Heart left ventricle (tissue), 16 donors: ENCODE data around the gene RTN3. TPM values are rescaled to one million over a fixed set of nuclear protein-coding genes. Genes with fewer than 3 reads are reported as not detected.

Source experiments
- ATAC-seq, 4 donors: fragments of 200-7000 bp; cut with Tn5 transposase; one replicate each; pipeline ENCODE4 v1.9.1; 2020 to 2022; ENCODE audit warnings: moderate library complexity in 4 of 4, mild to moderate bottlenecking in 3 of 4, moderate number of reproducible peaks in 1 of 4
- DNase-seq, 5 donors: peaks; one replicate each; pipeline ENCODE4 v3.0.0-alpha.2; 2020
- H3K27ac ChIP-seq, 12 donors: fragments of 200-600 bp; sonication (generic) in 4 of 12; one replicate each; pipeline versions ENCODE4 v1.5.0 to v1.8.0; 2016 to 2022; ENCODE audit warnings: mild to moderate bottlenecking in 2 of 12
- H3K27me3 ChIP-seq, 9 donors: fragments of 200-600 bp; sonication (generic) in 2 of 9; one replicate each; pipeline versions ENCODE4 v1.5.1 to v1.8.0; 2016 to 2022; ENCODE audit warnings: mild to moderate bottlenecking in 3 of 9
- H3K36me3 ChIP-seq, 9 donors: fragments of 200-600 bp; sonication (generic) in 2 of 9; one replicate each; pipeline versions ENCODE4 v1.5.0 to v1.8.0; 2018 to 2022; ENCODE audit warnings: mild to moderate bottlenecking in 2 of 9
- H3K4me1 ChIP-seq, 12 donors: fragments of 200-600 bp; sonication (generic) in 4 of 12; one replicate each; pipeline versions ENCODE4 v1.5.0 to v1.8.0; 2016 to 2022; ENCODE audit warnings: mild to moderate bottlenecking in 3 of 12
- H3K4me3 ChIP-seq, 12 donors: fragments of 200-600 bp; sonication (generic) in 4 of 12; one replicate each; pipeline versions ENCODE4 v1.5.0 to v1.8.0; 2017 to 2022; ENCODE audit warnings: mild to moderate bottlenecking in 9 of 12, moderate library complexity in 4 of 12
- H3K9me3 ChIP-seq, 12 donors: fragments of 200-600 bp; sonication (generic) in 4 of 12; one replicate each; pipeline versions ENCODE4 v1.5.0 to v1.8.0; 2016 to 2022; ENCODE audit warnings: mild to moderate bottlenecking in 1 of 12
- POLR2A ChIP-seq, 2 donors: fragments of 450-650 bp; IDR thresholded peaks; one replicate each; pipeline ENCODE4 v1.6.1; 2017; ENCODE audit warnings: antibody characterized with exemption in 2 of 2, mild to moderate bottlenecking in 2 of 2, moderate library complexity in 2 of 2
- WGBS, 4 donors: extraction: QIAGEN DNeasy Blood & Tissue Kit in 2 of 4; methylation state at CpG; one replicate each; pipeline versions ENCODE4 v1.1.5 to v1.1.7; 2013 to 2018; 5-methylcytosine and 5-hydroxymethylcytosine counted together
- intact Hi-C, 10 donors: fragments of 100-400 bp; cut with DNase I; formaldehyde crosslinking; loops; one replicate each; pipeline versions ENCODE4 v1.11.1 to v1.14.2; 2022
- polyA plus RNA-seq, 2 donors: library from polyadenylated mRNA; stranded (reverse); fragments of 200-250 nt; gene quantifications; one replicate each; pipeline ENCODE4 v1.2.3, GENCODE V29; 2013
- total RNA-seq, 9 donors: library from RNA; depleted of rRNA in 2 of 9; stranded (reverse); fragments of >200 nt in 2 of 9; fragmentation: NEBNext Ultra II Directional in 3 of 9; extraction: Animal tissue kit (Norgen Biotek cat#: 25700) in 3 of 9; gene quantifications; one replicate each; pipeline versions ENCODE4 v1.1.0 to v1.2.4, GENCODE V29; 2016 to 2023
- TF ChIP-seq, protein P1 (sequence below), 12 donors: fragments of 200-600 bp; sonication (generic) in 4 of 12; IDR thresholded peaks; one replicate each; pipeline versions ENCODE4 v1.5.0 to v1.8.0; 2018 to 2022; ENCODE audit warnings: antibody characterized with exemption in 12 of 12, mild to moderate bottlenecking in 5 of 12
- donor health status: ischemic (EF 13 %, LVEDD 7.1; RV severe dilation, severe dysfunction).
- donor health status: healthy with polysubstance abuse.
- donor health status: DM: no; HTN: yes; CAD: no.
- donor health status: DM: no; HTN: no; CAD: no.
- donor health status: ischemic (EF 25% LVEDD 6.9; RV normal size, moderate dysfunction).
- donor health status: ischemic (EF 25% LVEDD 5.7; RV mildly dilated, moderate dysfunction).
- donor health status: healthy.
- donor health status: DM: yes; HTN: yes; CAD: no.
- donor health status: ischemic (EF 35%, LVEDD 5.7; RV mildly dilated, moderate dysfunction).
- donor health status: nonischemic (EF 11% LVEDD 7.7; RV severe dilation, severe dysfunction).
- donor health status: DM: yes; HTN: yes; CAD: no.
- donor health status: PGD.
- donor health status: ischemic (EF 29% LVEDD 5.4; RV normal size, mild dysfunction).
- donor health status: nonischemic (EF 23%, LVEDD 6.1; RV moderate dilation, normal function).

The RTN3 gene
- total and polyA plus RNA-seq, 11 donors = 31.2 to 82.9 (median 65.9) TPM

- DNase-seq = no peak
- Histone ChIP-seq H3K9me3 (no peaks in the 10 kb centered on the region), H3K4me1 (peaks cover 0 to 56% (median 20%) of the 10 kb centered on the region in 12 donors), H3K27ac (no peak overlapping the region), H3K36me3 (no peaks in the 10 kb centered on the region), H3K27me3 (no peaks in the 10 kb centered on the region), H3K4me3 (no peak overlapping the region)
- no peak for TF ChIP-seq POLR2A (IDR thresholded peaks at IDR 0.05)
- TF ChIP-seq, protein P1, sequence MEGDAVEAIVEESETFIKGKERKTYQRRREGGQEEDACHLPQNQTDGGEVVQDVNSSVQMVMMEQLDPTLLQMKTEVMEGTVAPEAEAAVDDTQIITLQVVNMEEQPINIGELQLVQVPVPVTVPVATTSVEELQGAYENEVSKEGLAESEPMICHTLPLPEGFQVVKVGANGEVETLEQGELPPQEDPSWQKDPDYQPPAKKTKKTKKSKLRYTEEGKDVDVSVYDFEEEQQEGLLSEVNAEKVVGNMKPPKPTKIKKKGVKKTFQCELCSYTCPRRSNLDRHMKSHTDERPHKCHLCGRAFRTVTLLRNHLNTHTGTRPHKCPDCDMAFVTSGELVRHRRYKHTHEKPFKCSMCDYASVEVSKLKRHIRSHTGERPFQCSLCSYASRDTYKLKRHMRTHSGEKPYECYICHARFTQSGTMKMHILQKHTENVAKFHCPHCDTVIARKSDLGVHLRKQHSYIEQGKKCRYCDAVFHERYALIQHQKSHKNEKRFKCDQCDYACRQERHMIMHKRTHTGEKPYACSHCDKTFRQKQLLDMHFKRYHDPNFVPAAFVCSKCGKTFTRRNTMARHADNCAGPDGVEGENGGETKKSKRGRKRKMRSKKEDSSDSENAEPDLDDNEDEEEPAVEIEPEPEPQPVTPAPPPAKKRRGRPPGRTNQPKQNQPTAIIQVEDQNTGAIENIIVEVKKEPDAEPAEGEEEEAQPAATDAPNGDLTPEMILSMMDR (IDR thresholded peaks at IDR 0.05) = no peak
- 91 to 100% (median 95%) methylated on average over 1 of the region's 1 CpG for WGBS, 4 donors
- intact Hi-C loops = loop anchor here in 3 of 10 donors (10.0 kb wide), 1 partner anchor 47 kb away; no protein-coding TSS in a partner anchor
- ATAC-seq = no peak
These were observed 6.5 kb downstream of the RTN3 start for GRCh38 chr11:63687845-63688244.

GRCh38 chr11:63694596-63694995 is 13.3 kb downstream of the RTN3 start:
- Histone ChIP-seq H3K27ac (no peak overlapping the region), H3K27me3 (no peaks in the 10 kb centered on the region), H3K36me3 (no peaks in the 10 kb centered on the region), H3K4me3 (no peak overlapping the region), H3K4me1 (peaks cover 0 to 20% (median 9%) of the 10 kb centered on the region in 12 donors), H3K9me3 (no peaks in the 10 kb centered on the region)
- TF ChIP-seq, protein P1 (IDR thresholded peaks at IDR 0.05) = no peak
- TF ChIP-seq POLR2A (IDR thresholded peaks at IDR 0.05) = no peak
- intact Hi-C loops = no loop called here
- 93 to 96% (median 94%) methylated on average over 7 of the region's 7 CpGs for WGBS, 4 donors
- no peak for ATAC-seq
- no peak for DNase-seq

GRCh38 chr11:63698976-63699733 is 17.9 kb downstream of the RTN3 start:
- Histone ChIP-seq H3K9me3 (no peaks in the 10 kb centered on the region), H3K36me3 (no peaks in the 10 kb centered on the region), H3K4me3 (no peak overlapping the region), H3K27me3 (no peaks in the 10 kb centered on the region), H3K4me1 (peaks cover 0 to 21% (median 11%) of the 10 kb centered on the region in 12 donors), H3K27ac (no peak overlapping the region)
- intact Hi-C loops = no loop called here
- WGBS, 4 donors = 59 to 71% (median 70%) methylated on average over 11 of the region's 11 CpGs
- ATAC-seq = peak in 3 of 4 donors; percentile 32 to 54 (median 49)
- DNase-seq = no peak
- TF ChIP-seq POLR2A (IDR thresholded peaks at IDR 0.05) = no peak
- TF ChIP-seq, protein P1 (IDR thresholded peaks at IDR 0.05) = no peak

DNA sequence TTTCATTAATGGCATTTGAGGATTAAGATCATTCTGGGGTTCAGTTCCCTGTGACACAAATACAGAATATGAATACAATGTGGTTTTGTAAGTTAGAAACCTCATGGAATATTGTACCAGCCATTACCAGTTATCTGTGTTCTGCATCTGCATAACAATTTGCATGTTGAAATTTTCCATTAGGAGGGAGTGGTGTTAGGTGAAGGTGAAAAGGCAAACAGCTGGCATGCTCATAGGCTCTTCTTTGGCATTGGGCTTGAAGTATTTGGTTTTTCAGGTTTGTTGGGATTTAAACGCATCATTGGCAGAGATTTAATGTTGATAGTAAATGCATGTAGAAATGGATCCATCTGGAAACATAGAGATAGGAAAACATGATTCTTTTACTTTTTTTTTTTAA is 18.6 kb downstream of the RTN3 start:
- no peak for ATAC-seq

More for the DNA sequence above, 18.6 kb downstream of the RTN3 start:
- 93 to 98% (median 96%) methylated on average over 1 of the region's 1 CpG for WGBS, 4 donors
- H3K4me3 ChIP-seq = no peak overlapping the region
- H3K9me3 ChIP-seq = no peaks in the 10 kb centered on the region
- TF ChIP-seq, protein P1 (IDR thresholded peaks at IDR 0.05) = no peak
- no peak for TF ChIP-seq POLR2A (IDR thresholded peaks at IDR 0.05)
- no peak overlapping the region for H3K27ac ChIP-seq
- no peaks in the 10 kb centered on the region for H3K27me3 ChIP-seq
- no peak for DNase-seq
- peaks cover 0 to 21% (median 11%) of the 10 kb centered on the region in 12 donors for H3K4me1 ChIP-seq
- intact Hi-C loops = no loop called here
- no peaks in the 10 kb centered on the region for H3K36me3 ChIP-seq
